HepG2 (cell line): ENCODE measurements around the gene CAPN11. TPM values are rescaled to one million over a fixed set of nuclear protein-coding genes. Genes with fewer than 3 reads are reported as not detected.

Source experiments
- ESRRA ChIP-seq: sonication (generic); formaldehyde crosslinking; IDR thresholded peaks from 2 replicates; pipeline ENCODE4 v1.5.1; 2020; ENCODE audit warnings: mild to moderate bottlenecking, low read depth, missing genetic modification reagents
- HDAC1 ChIP-seq: sonication (generic); formaldehyde crosslinking; IDR thresholded peaks from 2 replicates; pipeline ENCODE4 v1.5.1; 2020; ENCODE audit warnings: mild to moderate bottlenecking, missing genetic modification reagents
- KDM3A ChIP-seq: IDR thresholded peaks from 2 replicates; pipeline ENCODE4 v1.6.1; 2018; ENCODE audit warnings: low read depth, missing compliant biosample characterization
- KMT2B ChIP-seq: IDR thresholded peaks from 2 replicates; pipeline ENCODE4 v1.6.1; 2016; ENCODE audit warnings: missing genetic modification reagents, missing compliant biosample characterization
- MBNL3 ChIP-seq: fragments of 250-450 bp; sonication (Bioruptor Pico); conservative IDR thresholded peaks from 2 replicates; pipeline ENCODE4 v1.8.0; 2022; ENCODE audit warnings: mild to moderate bottlenecking, inconsistent platforms
- PCBP2 ChIP-seq: fragments of 200-400 bp; formaldehyde crosslinking; optimal IDR thresholded peaks from 2 replicates; pipeline ENCODE3; 2018; ENCODE audit warnings: low read length, low read depth; ENCODE audit not compliant: poor library complexity, severe bottlenecking
- RBM22 ChIP-seq: fragments of 200-400 bp; formaldehyde crosslinking; optimal IDR thresholded peaks from 2 replicates; pipeline ENCODE3; 2017; ENCODE audit warnings: mild to moderate bottlenecking, low read length, moderate library complexity
- RNF219 ChIP-seq: sonication (generic); formaldehyde crosslinking; IDR thresholded peaks from 2 replicates; pipeline ENCODE4 v1.5.0; 2020; ENCODE audit warnings: mild to moderate bottlenecking, missing genetic modification reagents
- SALL2 ChIP-seq: sonication (generic); formaldehyde crosslinking; IDR thresholded peaks from 2 replicates; pipeline ENCODE4 v1.8.1; 2023; ENCODE audit warnings: mild to moderate bottlenecking, missing genetic modification reagents, inconsistent platforms
- SAP130 ChIP-seq: IDR thresholded peaks from 2 replicates; pipeline ENCODE4 v1.6.1; 2016; ENCODE audit warnings: low read depth
- SPEN ChIP-seq: sonication (generic); formaldehyde crosslinking; IDR thresholded peaks from 2 replicates; pipeline ENCODE4 v1.5.1; 2020; ENCODE audit warnings: low read depth, mild to moderate bottlenecking, missing genetic modification reagents
- XBP1 ChIP-seq: sonication (generic); formaldehyde crosslinking; IDR thresholded peaks from 2 replicates; pipeline ENCODE4 v1.5.0; 2020; ENCODE audit warnings: missing genetic modification reagents
- ZBTB25 ChIP-seq: IDR thresholded peaks from 2 replicates; pipeline ENCODE4 v1.6.1; 2018; ENCODE audit warnings: missing genetic modification reagents
- ZNF121 ChIP-seq: sonication (generic); formaldehyde crosslinking; IDR thresholded peaks from 2 replicates; pipeline ENCODE4 v1.5.0; 2020; ENCODE audit warnings: mild to moderate bottlenecking, missing genetic modification reagents
- ZNF230 ChIP-seq: sonication (generic); formaldehyde crosslinking; IDR thresholded peaks from 2 replicates; pipeline ENCODE4 v1.4.0; 2020; ENCODE audit warnings: mild to moderate bottlenecking, missing genetic modification reagents
- ZNF557 ChIP-seq: sonication (generic); formaldehyde crosslinking; IDR thresholded peaks from 2 replicates; pipeline ENCODE4 v1.4.0; 2020; ENCODE audit warnings: missing genetic modification reagents
- ZNF607 ChIP-seq: sonication (generic); formaldehyde crosslinking; IDR thresholded peaks from 2 replicates; pipeline ENCODE4 v1.5.1; 2020; ENCODE audit warnings: missing genetic modification reagents, mild to moderate bottlenecking, borderline replicate concordance
- ZNF788 ChIP-seq: sonication (generic); formaldehyde crosslinking; IDR thresholded peaks from 2 replicates; pipeline ENCODE4 v1.5.0; 2020; ENCODE audit warnings: mild to moderate bottlenecking, missing genetic modification reagents, borderline replicate concordance
- polyA plus RNA-seq, 8 experiments: library from polyadenylated mRNA; depleted of rRNA in 3 of 8; stranded (reverse) in 7 of 8; unstranded in 1 of 8; fragments of >200 nt; fragmentation: Illumina TruSeq in 4 of 8; extraction: Trizol in 4 of 8; gene quantifications; 2 replicates each; pipeline versions ENCODE4 v1.2.1 to v1.2.3, GENCODE V29; 2011 to 2016; ENCODE audit warnings: low read depth in 4 of 8, missing spikeins in 1 of 8, mixed read lengths in 1 of 8; ENCODE audit not compliant: insufficient read depth in 1 of 8
- total RNA-seq, 5 experiments: library from RNA; depleted of rRNA; stranded (reverse); fragments of >200 nt; fragmentation: Illumina TruSeq; extraction: Trizol; gene quantifications; 2 replicates each; pipeline ENCODE4 v1.2.3, GENCODE V29; 2016; ENCODE audit warnings: low read depth in 1 of 5
- TF ChIP-seq, protein P1 (sequence below): IDR thresholded peaks from 2 replicates; pipeline ENCODE4 v1.6.1; 2016; ENCODE audit warnings: mild to moderate bottlenecking, missing biosample characterization, missing genetic modification reagents
- TF ChIP-seq, protein P2 (sequence below), 2 experiments: sonication (generic) in 1 of 2; formaldehyde crosslinking in 1 of 2; IDR thresholded peaks; 2 replicates each; pipeline versions ENCODE4 v1.5.1 to v1.6.1; 2011 to 2020; ENCODE audit warnings: borderline replicate concordance in 1 of 2, low read depth in 1 of 2, low read length in 1 of 2, mild to moderate bottlenecking in 1 of 2, missing genetic modification reagents in 1 of 2, moderate library complexity in 1 of 2
- TF ChIP-seq, protein P3 (sequence below): sonication (generic); formaldehyde crosslinking; IDR thresholded peaks from 2 replicates; pipeline ENCODE4 v1.5.0; 2020; ENCODE audit warnings: mild to moderate bottlenecking, missing genetic modification reagents

The CAPN11 gene
- total and polyA plus RNA-seq, 2 of the 13 experiments (the other 11 are each of a cell fraction or from before 2014, with no cell fraction given) = 0.07 to 0.11 TPM

DNA sequence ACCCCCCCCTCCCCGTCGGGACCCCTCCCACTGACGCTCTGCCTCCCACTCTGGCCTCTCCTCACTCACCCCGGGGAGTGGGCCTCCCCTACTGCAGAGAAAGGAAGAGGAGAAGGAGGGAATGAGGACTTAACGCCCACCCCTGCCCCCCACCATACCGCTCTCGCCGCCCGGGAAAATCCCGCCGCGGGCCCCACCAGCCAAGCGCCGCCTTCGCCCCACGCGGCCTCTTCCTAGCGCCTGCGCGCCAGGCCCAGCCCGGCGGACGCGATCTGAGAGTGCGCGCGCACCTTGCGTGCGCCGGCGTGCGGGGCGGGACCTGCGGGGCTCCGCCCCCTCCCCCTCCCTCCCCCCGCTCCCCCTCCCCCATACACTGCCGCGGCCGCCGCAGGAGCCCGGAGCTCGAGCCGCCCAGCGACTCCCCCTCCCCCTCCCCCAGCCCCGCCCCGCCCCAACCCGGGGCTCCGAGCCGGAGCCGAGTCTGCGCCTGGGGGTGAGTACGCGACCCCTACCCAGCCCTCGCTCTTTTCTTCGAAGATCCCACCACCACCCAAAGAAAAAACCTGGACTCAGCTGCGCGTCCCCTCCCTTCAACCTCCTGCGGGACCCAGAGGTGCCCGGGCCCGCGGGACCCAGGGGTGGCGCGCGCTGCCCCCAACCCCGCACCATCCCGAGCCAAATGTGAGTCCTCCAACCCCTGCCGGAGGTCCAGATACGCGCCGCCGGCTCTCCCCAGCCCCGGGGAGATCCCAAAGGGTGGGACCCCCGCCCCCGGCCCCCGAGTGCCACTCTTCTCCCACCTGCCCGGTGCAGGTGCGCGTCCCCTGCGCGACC, 31.2 kb upstream of the CAPN11 start, which contains the start of the genes MRPL14 and TMEM63B (continued):
- TF ChIP-seq ZBTB25 (CRISPR knock-in tag) = no peak
- no peak for TF ChIP-seq SALL2 (CRISPR knock-in tag)
- TF ChIP-seq KMT2B (CRISPR knock-in tag) = peak; percentile 61
- TF ChIP-seq ZNF557 (CRISPR knock-in tag) = no peak
- no peak; the same call in 1 of the 2 replicates for TF ChIP-seq ZNF607 (CRISPR knock-in tag)
- peak; percentile 52; the same call in 1 of the 2 replicates for TF ChIP-seq ZNF788 (CRISPR knock-in tag)
- TF ChIP-seq SAP130 = peak; percentile 69
- TF ChIP-seq ZNF121 = no peak
- TF ChIP-seq, protein P1, sequence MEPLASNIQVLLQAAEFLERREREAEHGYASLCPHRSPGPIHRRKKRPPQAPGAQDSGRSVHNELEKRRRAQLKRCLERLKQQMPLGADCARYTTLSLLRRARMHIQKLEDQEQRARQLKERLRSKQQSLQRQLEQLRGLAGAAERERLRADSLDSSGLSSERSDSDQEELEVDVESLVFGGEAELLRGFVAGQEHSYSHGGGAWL (CRISPR knock-in tag) = peak; percentile 62; the same call in 1 of the 2 replicates
- no peak; the same call in 1 of the 2 replicates for TF ChIP-seq SPEN (CRISPR knock-in tag)
- no peak for TF ChIP-seq RBM22
- TF ChIP-seq XBP1 = no peak
- TF ChIP-seq ESRRA (CRISPR knock-in tag) = no peak
- TF ChIP-seq ZNF230 = no peak
- TF ChIP-seq HDAC1 (CRISPR knock-in tag) = peak; percentile 31; the same call in 1 of the 2 replicates
- TF ChIP-seq RNF219 (CRISPR knock-in tag) = no peak; the same call in 1 of the 2 replicates
- no peak for TF ChIP-seq MBNL3 (CRISPR knock-in tag)
- TF ChIP-seq PCBP2 = no peak
- TF ChIP-seq, protein P2, sequence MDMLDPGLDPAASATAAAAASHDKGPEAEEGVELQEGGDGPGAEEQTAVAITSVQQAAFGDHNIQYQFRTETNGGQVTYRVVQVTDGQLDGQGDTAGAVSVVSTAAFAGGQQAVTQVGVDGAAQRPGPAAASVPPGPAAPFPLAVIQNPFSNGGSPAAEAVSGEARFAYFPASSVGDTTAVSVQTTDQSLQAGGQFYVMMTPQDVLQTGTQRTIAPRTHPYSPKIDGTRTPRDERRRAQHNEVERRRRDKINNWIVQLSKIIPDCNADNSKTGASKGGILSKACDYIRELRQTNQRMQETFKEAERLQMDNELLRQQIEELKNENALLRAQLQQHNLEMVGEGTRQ (IDR thresholded peaks at IDR 0.05; ENCODE audit: low read depth, low read length) = no peak
- TF ChIP-seq, protein P2 (CRISPR knock-in tag; IDR thresholded peaks at IDR 0.05; ENCODE audit: borderline replicate concordance) = no peak
- TF ChIP-seq, protein P3, sequence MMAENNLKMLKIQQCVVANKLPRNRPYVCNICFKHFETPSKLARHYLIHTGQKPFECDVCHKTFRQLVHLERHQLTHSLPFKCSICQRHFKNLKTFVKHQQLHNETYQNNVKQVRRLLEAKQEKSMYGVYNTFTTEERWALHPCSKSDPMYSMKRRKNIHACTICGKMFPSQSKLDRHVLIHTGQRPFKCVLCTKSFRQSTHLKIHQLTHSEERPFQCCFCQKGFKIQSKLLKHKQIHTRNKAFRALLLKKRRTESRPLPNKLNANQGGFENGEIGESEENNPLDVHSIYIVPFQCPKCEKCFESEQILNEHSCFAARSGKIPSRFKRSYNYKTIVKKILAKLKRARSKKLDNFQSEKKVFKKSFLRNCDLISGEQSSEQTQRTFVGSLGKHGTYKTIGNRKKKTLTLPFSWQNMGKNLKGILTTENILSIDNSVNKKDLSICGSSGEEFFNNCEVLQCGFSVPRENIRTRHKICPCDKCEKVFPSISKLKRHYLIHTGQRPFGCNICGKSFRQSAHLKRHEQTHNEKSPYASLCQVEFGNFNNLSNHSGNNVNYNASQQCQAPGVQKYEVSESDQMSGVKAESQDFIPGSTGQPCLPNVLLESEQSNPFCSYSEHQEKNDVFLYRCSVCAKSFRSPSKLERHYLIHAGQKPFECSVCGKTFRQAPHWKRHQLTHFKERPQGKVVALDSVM (CRISPR knock-in tag) = no peak
- TF ChIP-seq KDM3A (CRISPR knock-in tag) = peak; percentile 18; the same call in 1 of the 2 replicates
